Cardiac fibroblast (primary cell): ENCODE data around the gene DNMT1.

Experiments
- DNase-seq, 2 donors: peaks; one replicate each; pipeline versions ENCODE4 v3.0.0 to v3.0.0-alpha.2; 2010; ENCODE audit warnings: low read depth in 2 of 2
- H3K4me3 ChIP-seq, 2 donors: replicated peaks in 1 of 2; 1 replicate in 1 of 2; 2 replicates in 1 of 2; pipeline ENCODE4 v1.5.1; 2011; ENCODE audit warnings: low read depth in 2 of 2, low read length in 2 of 2, mild to moderate bottlenecking in 2 of 2, moderate library complexity in 1 of 2
- CTCF ChIP-seq: IDR thresholded peaks from one replicate; pipeline ENCODE4 v1.5.1; 2011; ENCODE audit warnings: low read depth, mild to moderate bottlenecking, low read length, inconsistent platforms

The DNMT1 gene

GRCh38 chr19:10137751-10138682 lies 56.7 kb downstream of the DNMT1 start:
- DNase-seq: no peak

GRCh38 chr19:10136936-10137335 lies 57.8 kb downstream of the DNMT1 start:
- no peak for TF ChIP-seq CTCF
- no peak for DNase-seq
- H3K4me3 ChIP-seq: no peak overlapping the region

More at GRCh38 chr19:10137751-10138682, 56.7 kb downstream of the DNMT1 start:
- no peak overlapping the region for H3K4me3 ChIP-seq
- no peak for TF ChIP-seq CTCF

- DNase-seq: no peak
- no peak for TF ChIP-seq CTCF
- H3K4me3 ChIP-seq: no peak overlapping the region
These were observed 59.0 kb downstream of the DNMT1 start for GRCh38 chr19:10135551-10136334.

DNA sequence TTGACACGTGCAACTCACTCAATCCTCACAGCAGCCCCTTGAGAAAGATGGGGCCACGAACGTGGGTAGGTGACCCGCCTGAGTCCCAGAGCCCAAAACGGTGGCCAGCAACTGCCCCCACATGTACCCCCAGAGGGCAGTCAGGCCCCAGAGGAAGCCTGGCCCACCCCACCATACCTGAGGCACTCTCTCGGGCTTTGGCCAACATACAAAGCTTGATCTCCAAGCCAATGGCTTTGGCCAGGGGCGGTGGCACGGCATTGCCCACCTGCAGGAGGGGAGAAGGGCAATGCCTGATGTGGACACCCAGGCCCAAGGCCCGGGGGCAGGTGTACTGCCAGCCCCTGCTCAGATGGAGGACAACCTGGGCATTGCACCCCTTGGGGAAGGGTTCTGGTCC lies 60.7 kb downstream of the DNMT1 start:
- no peak for TF ChIP-seq CTCF
- H3K4me3 ChIP-seq: no peak overlapping the region
- no peak for DNase-seq

- no peak for DNase-seq
- TF ChIP-seq CTCF: no peak
- H3K4me3 ChIP-seq: no peak overlapping the region
These were observed 61.2 kb downstream of the DNMT1 start for GRCh38 chr19:10133596-10133995.

GRCh38 chr19:10132905-10133304 lies 61.8 kb downstream of the DNMT1 start:
- H3K4me3 ChIP-seq: no peak overlapping the region
- no peak for DNase-seq
- no peak for TF ChIP-seq CTCF
